Measurements from ENCODE around the gene MYO5A.

MYO5A gene

DNA sequence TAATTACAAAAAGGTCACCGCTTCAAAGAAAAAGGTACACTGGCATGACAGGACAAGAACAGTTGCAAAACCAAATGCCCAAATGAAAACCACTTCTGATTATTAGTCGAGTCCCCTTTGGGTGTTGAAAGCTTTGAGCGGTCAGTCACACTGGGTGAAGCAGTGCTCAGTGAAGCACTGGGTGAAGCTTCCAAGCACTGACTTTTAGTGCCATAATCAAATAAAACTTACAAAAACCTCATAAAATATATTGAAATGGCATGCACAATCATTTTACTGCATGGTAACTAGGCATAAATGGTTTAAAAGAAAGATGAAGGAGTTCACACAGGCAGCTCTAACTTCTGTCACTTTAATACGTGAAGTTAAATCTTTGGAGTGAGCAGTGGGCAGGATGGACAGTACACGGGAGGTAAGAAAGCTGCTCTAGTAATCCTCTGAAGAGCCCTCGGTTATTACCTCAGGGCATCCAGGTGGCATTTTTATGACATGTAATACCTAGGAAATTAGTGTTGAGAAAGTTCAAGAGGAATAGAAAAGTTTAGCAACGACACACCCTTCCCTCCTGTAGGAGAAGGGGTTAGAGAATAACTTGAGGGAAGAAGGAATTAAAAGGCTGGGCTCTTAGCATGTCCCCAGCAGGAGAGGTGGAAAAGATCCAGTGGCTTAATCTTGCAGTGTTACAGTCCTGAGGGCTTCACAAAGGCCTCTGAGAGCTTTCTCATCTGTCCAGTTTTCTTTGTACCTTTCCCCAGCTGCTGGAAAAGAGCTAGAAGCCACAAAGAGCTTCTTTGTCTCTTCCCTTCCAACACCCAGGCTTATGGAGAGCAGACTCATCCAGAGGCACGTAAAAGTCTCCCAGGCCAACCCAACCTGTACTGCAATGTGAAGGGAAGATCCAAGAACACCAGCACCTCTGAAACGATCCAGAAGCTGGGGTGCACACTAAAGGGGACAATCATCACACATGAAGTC is 168.2 kb downstream of the MYO5A start:
- H3K27ac ChIP-seq = peak overlapping the region; percentile 62
- TF ChIP-seq CTCF (conservative IDR thresholded peaks at IDR 0.05) = no peak

DNA sequence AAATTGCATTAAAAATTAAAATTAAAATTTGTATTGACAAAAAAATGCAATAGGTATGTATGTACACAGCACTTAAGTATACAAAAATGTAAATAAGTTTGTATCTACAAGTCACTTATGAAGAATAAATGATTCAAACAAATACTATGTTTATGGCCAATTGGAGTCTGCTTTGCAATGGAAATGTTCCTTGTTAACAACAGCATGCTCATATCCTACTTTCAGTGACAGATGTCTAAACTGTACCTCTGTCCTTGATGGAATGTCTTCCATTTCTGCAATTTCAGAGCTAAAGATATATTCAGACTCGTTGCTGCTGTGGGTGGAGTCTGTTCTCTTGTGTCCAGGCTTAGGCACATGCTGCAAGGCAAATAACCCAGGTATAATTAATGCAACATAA is 169.0 kb downstream of the MYO5A start:
- peak overlapping the region; percentile 62; the same call in 1 of the 2 replicates for H3K27ac ChIP-seq
- TF ChIP-seq CTCF (conservative IDR thresholded peaks at IDR 0.05) = no peak

- H3K27ac ChIP-seq = no peak overlapping the region
- no peak for TF ChIP-seq CTCF (conservative IDR thresholded peaks at IDR 0.05)
Measured at GRCh38 chr15:52357949-52358348, 170.7 kb downstream of the MYO5A start.

DNA sequence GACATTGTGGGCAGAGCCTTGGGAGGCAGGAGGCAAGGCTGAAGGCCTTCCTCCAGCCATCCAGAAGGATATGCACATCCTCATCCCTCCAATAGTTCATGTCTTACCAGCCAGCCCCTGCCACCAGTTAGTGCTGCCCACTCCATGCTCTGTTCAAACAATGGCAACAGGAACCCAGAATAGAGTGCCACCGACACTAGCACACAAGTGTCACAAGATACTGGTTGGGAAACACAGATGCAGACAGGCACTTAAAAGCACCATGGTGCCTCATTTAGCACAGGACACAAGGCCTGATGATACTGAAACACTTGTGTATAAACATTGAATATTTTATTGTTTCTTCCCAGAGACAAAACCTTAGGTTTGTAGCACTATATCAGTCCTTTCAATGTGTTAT is 176.6 kb downstream of the MYO5A start:
- no peak overlapping the region for H3K27ac ChIP-seq
- no peak for TF ChIP-seq CTCF (conservative IDR thresholded peaks at IDR 0.05)

DNA sequence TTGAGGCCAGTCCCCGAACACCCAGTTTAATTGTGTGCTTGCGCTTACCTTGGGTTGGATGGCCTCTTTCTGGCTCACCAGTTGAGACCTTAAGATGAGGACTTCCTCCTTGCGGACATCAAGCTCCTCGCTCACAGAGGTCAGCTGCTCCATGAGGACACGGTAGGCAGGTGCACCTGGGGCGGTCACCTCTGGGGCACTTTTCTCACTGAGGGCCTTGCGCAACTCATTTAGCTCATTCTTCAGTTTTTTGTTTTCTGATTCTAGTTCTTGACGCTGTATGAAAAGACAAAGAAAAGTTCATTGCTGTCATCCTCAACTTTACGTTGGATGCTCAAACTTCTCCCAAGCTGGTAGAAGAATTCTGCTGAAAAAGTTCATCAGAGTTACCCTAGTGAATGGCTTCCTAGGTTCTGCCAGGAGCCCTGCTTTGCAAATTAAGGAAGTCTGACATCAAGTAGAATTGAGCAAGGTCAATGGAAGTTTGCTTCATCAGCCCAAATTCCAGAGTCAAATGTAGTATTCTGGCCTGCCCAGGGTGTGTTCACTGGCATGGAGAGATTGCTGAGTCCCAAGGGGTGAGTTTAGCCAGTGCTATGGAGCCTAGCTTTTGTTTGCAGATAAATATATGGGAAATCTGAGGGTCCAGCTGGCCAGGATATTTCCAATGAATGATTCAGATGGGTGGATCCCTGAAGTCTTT is 177.3 kb downstream of the MYO5A start:
- H3K27ac ChIP-seq = no peak overlapping the region
- TF ChIP-seq CTCF (conservative IDR thresholded peaks at IDR 0.05) = no peak

GRCh38 chr15:52350423-52350822 is 178.3 kb downstream of the MYO5A start:
- H3K27ac ChIP-seq = no peak overlapping the region
- no peak for TF ChIP-seq CTCF (conservative IDR thresholded peaks at IDR 0.05)

DNA sequence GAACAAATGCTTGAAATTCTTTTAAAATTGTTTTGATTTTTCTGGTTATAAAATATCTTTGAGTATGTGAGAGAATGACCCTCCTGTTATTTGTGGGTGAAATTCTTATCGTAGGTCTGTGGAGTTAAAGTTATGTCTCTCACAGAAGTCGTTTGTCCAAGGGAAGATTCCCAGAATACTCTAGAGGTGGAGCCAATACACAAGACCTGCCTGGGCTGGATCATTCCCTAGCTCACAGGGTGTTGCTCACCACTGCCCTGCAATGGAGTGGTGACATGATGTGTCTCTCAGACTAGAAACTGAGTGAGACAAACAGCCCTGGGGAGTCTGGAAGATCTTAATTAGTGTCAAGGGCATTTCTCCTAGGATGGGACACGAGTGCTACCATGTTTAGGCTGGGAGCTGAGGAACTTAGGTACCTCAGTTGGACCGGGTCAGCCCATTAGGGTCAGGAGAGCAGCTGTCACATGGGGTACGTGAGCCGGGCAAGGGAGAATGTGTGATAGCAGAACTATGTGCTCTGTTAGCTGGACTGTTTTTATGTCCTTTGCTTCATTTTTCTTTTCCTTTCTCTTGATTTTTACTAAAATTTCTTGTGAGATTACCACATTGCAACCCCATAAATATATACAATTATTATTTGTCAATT is 179.5 kb downstream of the MYO5A start:
- no peak for TF ChIP-seq CTCF (conservative IDR thresholded peaks at IDR 0.05)
- H3K27ac ChIP-seq = no peak overlapping the region
